Heart left ventricle (tissue), 13 donors: Measurements from ENCODE around the gene ZNF33B.
"Not testable (repeated sequence)": the region's sequence is repeated elsewhere in the genome, so short reads cannot be mapped to it uniquely, and the experiment has no call there.

Source experiments
- CTCF ChIP-seq, 12 donors: fragments of 200-600 bp; sonication (generic) in 4 of 12; IDR thresholded peaks; one replicate each; pipeline versions ENCODE4 v1.5.0 to v1.8.0; 2018 to 2022; ENCODE audit warnings: antibody characterized with exemption in 12 of 12, mild to moderate bottlenecking in 5 of 12
- POLR2A ChIP-seq, 2 donors: fragments of 450-650 bp; IDR thresholded peaks; one replicate each; pipeline ENCODE4 v1.6.1; 2017; ENCODE audit warnings: antibody characterized with exemption in 2 of 2, mild to moderate bottlenecking in 2 of 2, moderate library complexity in 2 of 2
- donor health status: ischemic (EF 13 %, LVEDD 7.1; RV severe dilation, severe dysfunction).
- donor health status: DM: no; HTN: yes; CAD: no.
- donor health status: DM: no; HTN: no; CAD: no.
- donor health status: ischemic (EF 25% LVEDD 6.9; RV normal size, moderate dysfunction).
- donor health status: ischemic (EF 25% LVEDD 5.7; RV mildly dilated, moderate dysfunction).
- donor health status: ischemic (EF 35%, LVEDD 5.7; RV mildly dilated, moderate dysfunction).
- donor health status: nonischemic (EF 11% LVEDD 7.7; RV severe dilation, severe dysfunction).
- donor health status: DM: yes; HTN: yes; CAD: no.
- donor health status: PGD.
- donor health status: ischemic (EF 29% LVEDD 5.4; RV normal size, mild dysfunction).
- donor health status: nonischemic (EF 23%, LVEDD 6.1; RV moderate dilation, normal function).

GRCh38 chr10:42665181-42665979 is 27.0 kb upstream of the ZNF33B start:
- TF ChIP-seq CTCF, POLR2A (IDR thresholded peaks at IDR 0.05): not testable (repeated sequence)
